Measurements from ENCODE around the gene MACROD1.

Gene MACROD1

DNA sequence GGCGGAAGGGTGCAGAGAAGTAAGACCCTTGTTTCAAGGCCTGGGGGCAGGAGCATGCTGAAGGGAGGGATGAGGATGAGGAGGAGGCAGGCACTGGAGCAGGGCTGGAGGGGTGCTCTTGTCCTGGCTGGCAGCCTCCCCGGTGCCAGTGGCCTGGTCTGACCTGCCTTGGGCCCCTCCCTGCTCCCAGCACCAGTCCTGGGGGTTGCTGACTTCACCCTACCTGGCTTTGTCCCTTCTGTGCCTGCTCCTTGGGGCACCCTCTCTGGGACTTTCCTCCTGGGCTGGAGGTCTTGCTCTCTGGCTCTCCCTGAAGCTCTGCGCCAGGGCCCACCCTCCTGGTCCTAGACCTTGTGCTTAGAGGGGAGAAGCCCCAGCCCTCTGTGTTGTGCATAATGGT, 134.9 kb downstream of the MACROD1 start:
- DNase-seq (ENCODE audit: low read depth), result no peak
- TF ChIP-seq, protein P1, sequence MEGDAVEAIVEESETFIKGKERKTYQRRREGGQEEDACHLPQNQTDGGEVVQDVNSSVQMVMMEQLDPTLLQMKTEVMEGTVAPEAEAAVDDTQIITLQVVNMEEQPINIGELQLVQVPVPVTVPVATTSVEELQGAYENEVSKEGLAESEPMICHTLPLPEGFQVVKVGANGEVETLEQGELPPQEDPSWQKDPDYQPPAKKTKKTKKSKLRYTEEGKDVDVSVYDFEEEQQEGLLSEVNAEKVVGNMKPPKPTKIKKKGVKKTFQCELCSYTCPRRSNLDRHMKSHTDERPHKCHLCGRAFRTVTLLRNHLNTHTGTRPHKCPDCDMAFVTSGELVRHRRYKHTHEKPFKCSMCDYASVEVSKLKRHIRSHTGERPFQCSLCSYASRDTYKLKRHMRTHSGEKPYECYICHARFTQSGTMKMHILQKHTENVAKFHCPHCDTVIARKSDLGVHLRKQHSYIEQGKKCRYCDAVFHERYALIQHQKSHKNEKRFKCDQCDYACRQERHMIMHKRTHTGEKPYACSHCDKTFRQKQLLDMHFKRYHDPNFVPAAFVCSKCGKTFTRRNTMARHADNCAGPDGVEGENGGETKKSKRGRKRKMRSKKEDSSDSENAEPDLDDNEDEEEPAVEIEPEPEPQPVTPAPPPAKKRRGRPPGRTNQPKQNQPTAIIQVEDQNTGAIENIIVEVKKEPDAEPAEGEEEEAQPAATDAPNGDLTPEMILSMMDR (IDR thresholded peaks at IDR 0.05; ENCODE audit: low read depth, low read length, missing control alignments), result no peak
- no peak overlapping the region for H3K4me3 ChIP-seq (ENCODE audit: low read depth, low read length)
- in situ Hi-C loops (cut with HindIII; ENCODE audit: low sequenced_read_pairs), result no loop called here

DNA sequence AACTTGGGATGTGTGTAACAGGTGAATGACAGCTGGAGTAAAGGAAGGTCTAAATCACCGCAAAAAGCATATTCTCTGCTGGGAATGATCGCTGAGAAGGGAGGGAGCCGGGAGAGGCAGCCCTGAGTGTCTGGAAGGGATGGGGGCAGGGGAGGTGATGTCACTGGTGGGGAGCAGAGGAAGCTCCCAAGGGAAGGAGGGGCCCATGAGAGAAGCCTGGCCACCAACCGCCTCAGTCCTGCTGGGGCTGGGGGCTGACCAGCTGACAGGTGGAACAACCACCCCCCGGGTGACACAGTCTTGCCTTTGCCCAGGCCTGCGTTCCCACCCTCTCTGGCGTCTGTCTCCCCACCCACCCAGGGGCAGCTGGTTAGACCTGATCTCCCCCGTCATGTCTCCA, 136.1 kb downstream of the MACROD1 start:
- no peak for DNase-seq (ENCODE audit: low read depth)
- in situ Hi-C loops (cut with HindIII; ENCODE audit: low sequenced_read_pairs), result no loop called here
- H3K4me3 ChIP-seq (ENCODE audit: low read depth, low read length), result no peak overlapping the region
- TF ChIP-seq, protein P1 (IDR thresholded peaks at IDR 0.05; ENCODE audit: low read depth, low read length, missing control alignments), result no peak

DNA sequence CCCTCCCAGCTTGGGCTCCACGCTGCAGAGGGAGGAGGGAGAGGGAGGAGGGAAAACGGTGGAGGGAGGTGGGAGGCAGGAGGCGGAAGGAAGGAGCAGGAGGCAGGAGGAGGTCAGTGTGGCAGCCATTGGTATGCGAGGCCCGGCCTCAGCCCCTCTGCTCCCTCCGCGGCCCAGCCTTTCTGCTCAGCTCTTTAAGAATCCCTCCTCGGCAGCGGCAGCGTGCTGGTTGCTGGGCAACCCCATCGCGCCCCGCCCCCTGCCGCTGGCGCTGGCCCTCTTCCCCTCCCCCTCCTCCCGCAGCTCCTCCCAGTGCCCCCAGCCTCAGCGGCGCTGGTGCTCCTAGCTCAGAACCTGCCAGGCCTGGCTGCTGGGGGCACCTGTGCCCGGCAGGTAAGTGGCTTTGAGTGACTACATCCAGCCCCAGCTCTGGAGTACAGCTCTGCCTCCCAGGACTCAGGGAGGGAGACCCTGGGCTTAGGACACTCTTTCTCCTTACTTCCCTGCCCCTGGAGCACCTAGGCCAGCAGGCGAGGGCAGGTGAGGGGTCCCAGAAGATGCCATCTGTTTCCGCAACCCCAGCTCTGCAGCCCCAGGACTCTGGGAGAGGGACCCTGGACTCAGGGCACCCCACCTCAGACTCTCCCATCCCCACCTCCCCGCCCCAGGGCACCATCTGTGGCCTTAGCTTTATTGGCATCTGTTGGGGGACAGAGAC, 137.4 kb downstream of the MACROD1 start:
- in situ Hi-C loops (cut with HindIII; ENCODE audit: low sequenced_read_pairs), result no loop called here
- DNase-seq (ENCODE audit: low read depth), result no peak
- H3K4me3 ChIP-seq (ENCODE audit: low read depth, low read length), result no peak overlapping the region
- TF ChIP-seq, protein P1 (IDR thresholded peaks at IDR 0.05; ENCODE audit: low read depth, low read length, missing control alignments), result no peak

DNA sequence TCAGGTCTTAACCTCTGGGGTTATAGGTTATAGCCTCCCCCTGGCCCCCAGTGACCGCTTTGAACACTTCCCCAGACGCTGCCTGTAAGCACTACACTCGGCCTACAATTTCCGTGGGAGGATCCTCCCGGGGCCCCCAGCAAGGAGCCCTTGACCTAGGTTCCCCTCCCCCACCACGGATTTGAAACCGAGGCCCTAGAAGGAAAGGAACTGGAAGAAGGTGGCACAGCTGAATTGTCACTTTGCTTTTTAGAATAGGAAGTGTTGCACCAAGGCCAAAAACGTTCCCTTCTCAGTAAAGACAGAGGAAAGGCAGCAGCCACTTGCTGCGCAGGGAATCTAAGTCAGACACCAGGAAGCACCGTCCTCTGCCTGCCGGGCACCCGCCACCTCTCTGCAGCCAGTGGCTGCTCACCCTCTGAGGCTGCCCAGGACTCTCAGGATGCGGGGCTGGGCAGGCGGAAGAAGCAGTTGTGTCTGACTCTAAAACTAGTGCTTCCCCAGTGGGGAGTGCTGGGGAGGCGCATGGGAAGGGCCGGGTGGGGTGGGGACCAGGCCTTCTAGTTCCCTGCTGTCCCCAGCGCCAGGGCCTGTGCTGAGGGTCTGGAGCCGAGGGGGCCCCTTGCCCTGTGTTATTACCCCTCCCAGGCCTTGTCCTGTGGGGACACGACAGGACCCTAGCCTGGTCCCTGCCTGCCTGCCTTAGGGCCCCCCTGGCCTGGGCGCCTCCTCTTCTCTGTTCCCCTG, 138.1 kb downstream of the MACROD1 start:
- TF ChIP-seq, protein P1 (IDR thresholded peaks at IDR 0.05; ENCODE audit: low read depth, low read length, missing control alignments), result no peak
- no peak overlapping the region for H3K4me3 ChIP-seq (ENCODE audit: low read depth, low read length)
- in situ Hi-C loops (cut with HindIII; ENCODE audit: low sequenced_read_pairs), result no loop called here
- DNase-seq (ENCODE audit: low read depth), result no peak

DNA sequence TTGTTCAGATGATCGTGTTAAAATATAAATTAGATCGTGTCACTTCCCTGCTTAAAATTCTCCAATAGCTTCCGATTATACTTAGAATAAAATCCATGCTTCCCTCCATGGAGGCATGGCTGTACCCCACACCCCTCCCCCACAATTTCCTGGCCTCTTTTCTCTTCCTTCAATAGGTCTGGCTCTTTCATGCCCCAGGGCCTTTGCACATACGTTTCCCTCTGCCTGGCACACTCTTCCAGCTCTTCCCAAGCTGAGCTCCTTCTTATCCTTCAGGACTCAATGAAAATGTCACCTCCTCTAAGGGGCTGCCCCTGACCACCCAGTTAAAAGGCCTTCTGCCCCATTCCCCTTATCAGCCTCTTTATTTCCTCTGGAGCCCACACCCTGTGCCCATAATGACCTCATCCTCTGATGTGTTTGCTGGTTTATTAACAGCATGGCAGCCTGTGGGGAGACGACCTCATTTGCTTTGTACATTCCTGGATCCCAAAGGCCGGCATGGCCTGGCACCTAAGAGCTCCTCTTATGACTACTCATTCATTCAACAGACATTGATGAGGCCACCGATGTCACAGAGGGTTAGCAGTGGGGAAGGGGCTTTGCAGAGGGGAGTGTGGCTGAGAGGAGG, 139.2 kb downstream of the MACROD1 start:
- TF ChIP-seq, protein P1 (IDR thresholded peaks at IDR 0.05; ENCODE audit: low read depth, low read length, missing control alignments), result no peak
- in situ Hi-C loops (cut with HindIII; ENCODE audit: low sequenced_read_pairs), result no loop called here
- H3K4me3 ChIP-seq (ENCODE audit: low read depth, low read length), result no peak overlapping the region
- no peak for DNase-seq (ENCODE audit: low read depth)

DNA sequence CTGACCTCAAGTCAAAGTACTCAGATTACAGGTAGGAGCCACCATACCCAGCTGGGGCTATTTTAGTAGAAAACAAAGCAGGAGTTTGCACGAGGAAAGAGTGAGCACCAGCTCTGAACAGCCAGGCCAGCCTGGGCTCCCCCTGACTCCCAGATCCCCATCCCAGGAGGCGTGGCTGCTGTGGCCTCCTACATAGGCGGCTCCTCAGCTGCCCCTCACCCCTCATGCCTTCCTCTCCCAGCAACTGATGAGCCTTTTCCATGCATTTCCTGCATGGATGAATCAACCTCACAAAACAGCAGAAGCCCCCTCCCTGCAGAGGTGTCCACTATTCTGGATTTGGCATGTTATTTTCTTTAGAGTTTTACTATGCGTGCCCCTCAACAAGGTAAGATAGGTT, 140.7 kb downstream of the MACROD1 start:
- in situ Hi-C loops (cut with HindIII; ENCODE audit: low sequenced_read_pairs), result no loop called here
- no peak overlapping the region for H3K4me3 ChIP-seq (ENCODE audit: low read depth, low read length)
- no peak for DNase-seq (ENCODE audit: low read depth)
- TF ChIP-seq, protein P1 (IDR thresholded peaks at IDR 0.05; ENCODE audit: low read depth, low read length, missing control alignments), result no peak
